HEK293 (cell line): Measurements from ENCODE around the gene ADIPOR2.

Experiments
- CTCF ChIA-PET: fragments of 350-600 bp; formaldehyde crosslinking; extraction: SDS; loops from one replicate; lab custom pipeline; 2021; ENCODE audit warnings: antibody characterized with exemption; lab: Yijun Ruan, JAX
- POLR2A ChIA-PET: fragments of 300-600 bp; formaldehyde crosslinking; extraction: SDS; loops from one replicate; lab custom pipeline; 2020; ENCODE audit warnings: antibody characterized with exemption, inconsistent platforms; lab: Yijun Ruan, JAX
- H3K27ac ChIP-seq: fragments of 200-500 bp; sonication (Bioruptor generic); 2 replicates; pipeline ENCODE4 v1.5.1; 2014; ENCODE audit warnings: low read depth, low read length, control low read depth, inconsistent platforms; ENCODE audit errors: extremely low read depth
- H3K36me3 ChIP-seq, 2 experiments: fragments of 200-500 bp in 1 of 2; sonication (Bioruptor generic) in 1 of 2; 1 replicate in 1 of 2; 2 replicates in 1 of 2; pipeline ENCODE4 v1.5.1; 2014 to 2017; ENCODE audit warnings: inconsistent platforms in 2 of 2, low read length in 2 of 2; ENCODE audit not compliant: control insufficient read depth in 2 of 2, insufficient read depth in 1 of 2
- H3K4me1 ChIP-seq: fragments of 200-500 bp; sonication (Bioruptor generic); 2 replicates; pipeline ENCODE4 v1.5.1; 2014; ENCODE audit warnings: mild to moderate bottlenecking, low read length, inconsistent platforms; ENCODE audit not compliant: control insufficient read depth, insufficient read depth
- H3K4me3 ChIP-seq: 2 replicates; pipeline ENCODE4 v1.5.1; 2011; ENCODE audit warnings: low read depth, mild to moderate bottlenecking, control low read depth, low read length, moderate library complexity
- H3K9me3 ChIP-seq: fragments of 200-500 bp; sonication (Bioruptor generic); 2 replicates; pipeline ENCODE4 v1.5.1; 2014; ENCODE audit warnings: low read depth, low read length, inconsistent platforms; ENCODE audit not compliant: control insufficient read depth, insufficient read depth
- GLI4 ChIP-seq: fragments of 450-650 bp; formaldehyde crosslinking; IDR thresholded peaks from 2 replicates; pipeline ENCODE4 v1.5.1; 2016; ENCODE audit warnings: missing biosample characterization, missing genetic modification characterization
- GLIS2 ChIP-seq: fragments of 450-650 bp; formaldehyde crosslinking; IDR thresholded peaks from 2 replicates; pipeline ENCODE4 v1.5.1; 2016; ENCODE audit warnings: missing biosample characterization, missing genetic modification characterization
- HOXA7 ChIP-seq: sonication (generic); formaldehyde crosslinking; IDR thresholded peaks from 2 replicates; pipeline ENCODE4 v1.8.1; 2022; ENCODE audit warnings: missing genetic modification reagents, borderline replicate concordance
- IKZF3 ChIP-seq: fragments of 450-650 bp; IDR thresholded peaks from 2 replicates; pipeline ENCODE4 v1.5.0; 2018; ENCODE audit warnings: missing biosample characterization, mild to moderate bottlenecking, missing genetic modification characterization, moderate library complexity
- KLF10 ChIP-seq: fragments of 450-650 bp; IDR thresholded peaks from 2 replicates; pipeline ENCODE4 v1.5.1; 2018; ENCODE audit warnings: missing biosample characterization, mild to moderate bottlenecking, missing genetic modification characterization
- KLF7 ChIP-seq: fragments of 450-650 bp; formaldehyde crosslinking; IDR thresholded peaks from 2 replicates; pipeline ENCODE4 v1.5.1; 2016; ENCODE audit warnings: missing biosample characterization, missing genetic modification characterization, borderline replicate concordance
- SP2 ChIP-seq: fragments of 450-650 bp; formaldehyde crosslinking; IDR thresholded peaks from 2 replicates; pipeline ENCODE4 v1.5.1; 2016; ENCODE audit warnings: missing biosample characterization, missing genetic modification characterization
- SP3 ChIP-seq: fragments of 450-650 bp; formaldehyde crosslinking; IDR thresholded peaks from 2 replicates; pipeline ENCODE4 v1.5.1; 2016; ENCODE audit warnings: missing biosample characterization, missing genetic modification characterization
- SP7 ChIP-seq: fragments of 450-650 bp; formaldehyde crosslinking; IDR thresholded peaks from 2 replicates; pipeline ENCODE4 v1.5.1; 2016; ENCODE audit warnings: missing biosample characterization, missing genetic modification characterization
- ZBTB17 ChIP-seq: fragments of 450-650 bp; formaldehyde crosslinking; IDR thresholded peaks from 2 replicates; pipeline ENCODE4 v1.5.1; 2016; ENCODE audit warnings: missing biosample characterization, missing genetic modification characterization
- ZFHX2 ChIP-seq: fragments of 450-650 bp; formaldehyde crosslinking; conservative IDR thresholded peaks from 2 replicates; pipeline ENCODE4 v1.5.1; 2016; ENCODE audit warnings: missing biosample characterization, missing genetic modification characterization
- ZFP37 ChIP-seq: fragments of 450-650 bp; formaldehyde crosslinking; IDR thresholded peaks from 2 replicates; pipeline ENCODE4 v1.5.1; 2016; ENCODE audit warnings: missing biosample characterization, missing genetic modification characterization
- ZNF24 ChIP-seq: fragments of 450-650 bp; formaldehyde crosslinking; IDR thresholded peaks from 2 replicates; pipeline ENCODE4 v1.5.1; 2016; ENCODE audit warnings: missing biosample characterization, missing genetic modification characterization
- ZNF311 ChIP-seq: fragments of 450-650 bp; formaldehyde crosslinking; IDR thresholded peaks from 2 replicates; pipeline ENCODE4 v1.5.1; 2017; ENCODE audit warnings: missing biosample characterization, missing genetic modification characterization, borderline replicate concordance
- ZNF324 ChIP-seq: fragments of 450-650 bp; formaldehyde crosslinking; IDR thresholded peaks from 2 replicates; pipeline ENCODE4 v1.5.1; 2016; ENCODE audit warnings: missing biosample characterization, missing genetic modification characterization
- ZNF501 ChIP-seq: fragments of 450-650 bp; formaldehyde crosslinking; IDR thresholded peaks from 2 replicates; pipeline ENCODE4 v1.5.1; 2016; ENCODE audit warnings: missing biosample characterization, missing genetic modification characterization
- ZNF548 ChIP-seq: fragments of 450-650 bp; formaldehyde crosslinking; IDR thresholded peaks from 2 replicates; pipeline ENCODE4 v1.5.1; 2016; ENCODE audit warnings: missing biosample characterization, missing genetic modification characterization
- ZNF561 ChIP-seq: fragments of 450-650 bp; IDR thresholded peaks from 2 replicates; pipeline ENCODE4 v1.5.1; 2018; ENCODE audit warnings: missing biosample characterization, missing genetic modification characterization, borderline replicate concordance
- ZNF76 ChIP-seq: fragments of 450-650 bp; formaldehyde crosslinking; IDR thresholded peaks from 2 replicates; pipeline ENCODE4; 2016; ENCODE audit warnings: low read depth, missing biosample characterization, missing genetic modification characterization, borderline replicate concordance
- ZNF837 ChIP-seq: fragments of 450-650 bp; formaldehyde crosslinking; IDR thresholded peaks from 2 replicates; pipeline ENCODE4 v1.5.1; 2016; ENCODE audit warnings: missing biosample characterization, missing genetic modification characterization
- ZSCAN30 ChIP-seq: fragments of 450-650 bp; IDR thresholded peaks from 2 replicates; pipeline ENCODE4 v1.5.1; 2018; ENCODE audit warnings: missing biosample characterization, mild to moderate bottlenecking, missing genetic modification characterization, moderate library complexity
- ZXDB ChIP-seq: fragments of 450-650 bp; formaldehyde crosslinking; IDR thresholded peaks from 2 replicates; pipeline ENCODE4 v1.5.1; 2016; ENCODE audit warnings: missing biosample characterization, missing genetic modification characterization
- TF ChIP-seq, protein P1 (sequence below): fragments of 450-650 bp; formaldehyde crosslinking; IDR thresholded peaks from 2 replicates; pipeline ENCODE4 v1.5.1; 2016; ENCODE audit warnings: missing biosample characterization, missing genetic modification characterization
- TF ChIP-seq, protein P2 (sequence below): fragments of 450-650 bp; formaldehyde crosslinking; IDR thresholded peaks from 2 replicates; pipeline ENCODE4 v1.5.1; 2016; ENCODE audit warnings: missing biosample characterization, missing genetic modification characterization
- TF ChIP-seq, protein P3 (sequence below): fragments of 450-650 bp; formaldehyde crosslinking; IDR thresholded peaks from 2 replicates; pipeline ENCODE4 v1.5.1; 2016; ENCODE audit warnings: missing biosample characterization, missing genetic modification characterization
- TF ChIP-seq, protein P4 (sequence below): fragments of 450-650 bp; formaldehyde crosslinking; IDR thresholded peaks from 2 replicates; pipeline ENCODE4 v1.5.1; 2016; ENCODE audit warnings: missing biosample characterization, missing genetic modification characterization
- TF ChIP-seq, protein P5 (sequence below): fragments of 450-650 bp; formaldehyde crosslinking; IDR thresholded peaks from 2 replicates; pipeline ENCODE4 v1.5.1; 2016; ENCODE audit warnings: missing biosample characterization, missing genetic modification characterization

The ADIPOR2 gene, protein sequence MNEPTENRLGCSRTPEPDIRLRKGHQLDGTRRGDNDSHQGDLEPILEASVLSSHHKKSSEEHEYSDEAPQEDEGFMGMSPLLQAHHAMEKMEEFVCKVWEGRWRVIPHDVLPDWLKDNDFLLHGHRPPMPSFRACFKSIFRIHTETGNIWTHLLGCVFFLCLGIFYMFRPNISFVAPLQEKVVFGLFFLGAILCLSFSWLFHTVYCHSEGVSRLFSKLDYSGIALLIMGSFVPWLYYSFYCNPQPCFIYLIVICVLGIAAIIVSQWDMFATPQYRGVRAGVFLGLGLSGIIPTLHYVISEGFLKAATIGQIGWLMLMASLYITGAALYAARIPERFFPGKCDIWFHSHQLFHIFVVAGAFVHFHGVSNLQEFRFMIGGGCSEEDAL

DNA sequence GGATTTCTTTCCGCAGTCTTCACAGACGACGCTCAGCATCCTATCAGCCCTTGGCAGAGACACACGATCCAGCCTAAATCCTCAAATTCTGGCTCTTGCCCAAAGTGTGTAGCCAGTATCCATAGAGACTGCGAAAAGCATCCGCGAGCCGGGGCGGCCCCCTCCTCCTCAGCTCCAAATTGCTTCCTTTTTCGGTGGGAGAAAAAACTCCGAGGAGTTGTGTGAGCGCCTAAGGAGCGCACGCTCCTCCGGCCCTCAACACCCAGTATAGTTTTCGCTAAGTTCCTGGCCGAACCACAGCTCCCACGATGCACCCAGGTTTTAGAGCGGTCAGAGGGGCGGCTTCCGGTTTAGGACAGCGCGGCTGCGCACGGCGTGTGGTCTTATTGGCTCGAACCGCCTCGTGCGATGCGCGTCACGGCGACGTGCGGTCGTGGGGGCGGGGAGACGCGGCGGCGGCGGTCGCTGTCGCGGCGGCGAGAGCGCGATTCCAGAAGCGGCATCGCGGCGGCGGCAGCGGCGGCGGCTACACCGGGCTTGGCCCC is at the start of gene ADIPOR2:
TSS of gene ADIPOR2 (plus strand) at position 493 of the 545 bp plus-strand sequence. CDS start 63,274 bp downstream, outside the sequence.
- Histone ChIP-seq H3K36me3 (peaks cover 0 to 5% of the 10 kb centered on the region in 2 experiments; a peak in 2 of 3 replicates), H3K27ac (peak within 1 kb of the TSS; percentile 94), H3K4me1 (peaks cover 11% of the 10 kb centered on the region), H3K4me3 (peak within 1 kb of the TSS; percentile 71), H3K9me3 (no peaks in the 10 kb centered on the region)
- ChIA-PET CTCF (interaction anchor here (0.6 to 1.3 kb wide), 4 partner anchors 19 to 670 kb away, joined by 4 to 5 read pairs (median 4); no protein-coding TSS in a partner anchor), POLR2A (interaction anchor here (0.9 to 2.7 kb wide), 13 partner anchors 10 to 344 kb away, joined by 3 to 20 read pairs (median 4); no protein-coding TSS in a partner anchor)
- TF ChIP-seq, protein P1, sequence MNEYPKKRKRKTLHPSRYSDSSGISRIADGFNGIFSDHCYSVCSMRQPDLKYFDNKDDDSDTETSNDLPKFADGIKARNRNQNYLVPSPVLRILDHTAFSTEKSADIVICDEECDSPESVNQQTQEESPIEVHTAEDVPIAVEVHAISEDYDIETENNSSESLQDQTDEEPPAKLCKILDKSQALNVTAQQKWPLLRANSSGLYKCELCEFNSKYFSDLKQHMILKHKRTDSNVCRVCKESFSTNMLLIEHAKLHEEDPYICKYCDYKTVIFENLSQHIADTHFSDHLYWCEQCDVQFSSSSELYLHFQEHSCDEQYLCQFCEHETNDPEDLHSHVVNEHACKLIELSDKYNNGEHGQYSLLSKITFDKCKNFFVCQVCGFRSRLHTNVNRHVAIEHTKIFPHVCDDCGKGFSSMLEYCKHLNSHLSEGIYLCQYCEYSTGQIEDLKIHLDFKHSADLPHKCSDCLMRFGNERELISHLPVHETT (tag by site-specific recombination), result 0 out of 2 replicates have a peak, but pooled peaks have one; percentile 39
- TF ChIP-seq ZBTB17 (tag by site-specific recombination) (peak; percentile 84), ZNF548 (tag by site-specific recombination) (no peak), IKZF3 (tag by site-specific recombination) (peak; percentile 82), ZNF561 (tag by site-specific recombination) (peak; percentile 70), ZXDB (tag by site-specific recombination) (peak; percentile 43), ZFP37 (peak; percentile 73; the same call in 1 of the 2 replicates), HOXA7 (CRISPR knock-in tag) (no peak), ZNF76 (tag by site-specific recombination) (peak; percentile 79), SP7 (tag by site-specific recombination) (0 out of 2 replicates have a peak, but pooled peaks have one; percentile 8), ZNF501 (tag by site-specific recombination) (peak; percentile 22; the same call in 1 of the 2 replicates), KLF7 (no peak), SP3 (tag by site-specific recombination) (peak; percentile 82), SP2 (tag by site-specific recombination) (peak; percentile 94), KLF10 (tag by site-specific recombination) (peak; percentile 21), ZNF837 (tag by site-specific recombination) (no peak), ZNF311 (no peak), GLI4 (no peak), ZFHX2 (0 out of 2 replicates have a peak, but pooled peaks have one; percentile 34), ZSCAN30 (tag by site-specific recombination) (peak; percentile 41; the same call in 1 of the 2 replicates), ZNF24 (peak; percentile 43; the same call in 1 of the 2 replicates), ZNF324 (peak; percentile 49; the same call in 1 of the 2 replicates), GLIS2 (0 out of 2 replicates have a peak, but pooled peaks have one; percentile 2)
- TF ChIP-seq, protein P2, sequence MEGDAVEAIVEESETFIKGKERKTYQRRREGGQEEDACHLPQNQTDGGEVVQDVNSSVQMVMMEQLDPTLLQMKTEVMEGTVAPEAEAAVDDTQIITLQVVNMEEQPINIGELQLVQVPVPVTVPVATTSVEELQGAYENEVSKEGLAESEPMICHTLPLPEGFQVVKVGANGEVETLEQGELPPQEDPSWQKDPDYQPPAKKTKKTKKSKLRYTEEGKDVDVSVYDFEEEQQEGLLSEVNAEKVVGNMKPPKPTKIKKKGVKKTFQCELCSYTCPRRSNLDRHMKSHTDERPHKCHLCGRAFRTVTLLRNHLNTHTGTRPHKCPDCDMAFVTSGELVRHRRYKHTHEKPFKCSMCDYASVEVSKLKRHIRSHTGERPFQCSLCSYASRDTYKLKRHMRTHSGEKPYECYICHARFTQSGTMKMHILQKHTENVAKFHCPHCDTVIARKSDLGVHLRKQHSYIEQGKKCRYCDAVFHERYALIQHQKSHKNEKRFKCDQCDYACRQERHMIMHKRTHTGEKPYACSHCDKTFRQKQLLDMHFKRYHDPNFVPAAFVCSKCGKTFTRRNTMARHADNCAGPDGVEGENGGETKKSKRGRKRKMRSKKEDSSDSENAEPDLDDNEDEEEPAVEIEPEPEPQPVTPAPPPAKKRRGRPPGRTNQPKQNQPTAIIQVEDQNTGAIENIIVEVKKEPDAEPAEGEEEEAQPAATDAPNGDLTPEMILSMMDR (tag by site-specific recombination), result no peak
- TF ChIP-seq, protein P3, sequence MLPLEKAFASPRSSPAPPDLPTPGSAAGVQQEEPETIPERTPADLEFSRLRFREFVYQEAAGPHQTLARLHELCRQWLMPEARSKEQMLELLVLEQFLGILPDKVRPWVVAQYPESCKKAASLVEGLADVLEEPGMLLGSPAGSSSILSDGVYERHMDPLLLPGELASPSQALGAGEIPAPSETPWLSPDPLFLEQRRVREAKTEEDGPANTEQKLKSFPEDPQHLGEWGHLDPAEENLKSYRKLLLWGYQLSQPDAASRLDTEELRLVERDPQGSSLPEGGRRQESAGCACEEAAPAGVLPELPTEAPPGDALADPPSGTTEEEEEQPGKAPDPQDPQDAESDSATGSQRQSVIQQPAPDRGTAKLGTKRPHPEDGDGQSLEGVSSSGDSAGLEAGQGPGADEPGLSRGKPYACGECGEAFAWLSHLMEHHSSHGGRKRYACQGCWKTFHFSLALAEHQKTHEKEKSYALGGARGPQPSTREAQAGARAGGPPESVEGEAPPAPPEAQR (tag by site-specific recombination), result no peak
- TF ChIP-seq, protein P4, sequence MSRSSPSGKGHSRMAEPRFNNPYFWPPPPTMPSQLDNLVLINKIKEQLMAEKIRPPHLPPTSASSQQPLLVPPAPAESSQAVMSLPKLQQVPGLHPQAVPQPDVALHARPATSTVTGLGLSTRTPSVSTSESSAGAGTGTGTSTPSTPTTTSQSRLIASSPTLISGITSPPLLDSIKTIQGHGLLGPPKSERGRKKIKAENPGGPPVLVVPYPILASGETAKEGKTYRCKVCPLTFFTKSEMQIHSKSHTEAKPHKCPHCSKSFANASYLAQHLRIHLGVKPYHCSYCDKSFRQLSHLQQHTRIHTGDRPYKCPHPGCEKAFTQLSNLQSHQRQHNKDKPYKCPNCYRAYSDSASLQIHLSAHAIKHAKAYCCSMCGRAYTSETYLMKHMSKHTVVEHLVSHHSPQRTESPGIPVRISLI (tag by site-specific recombination), result peak; percentile 85
- TF ChIP-seq, protein P5, sequence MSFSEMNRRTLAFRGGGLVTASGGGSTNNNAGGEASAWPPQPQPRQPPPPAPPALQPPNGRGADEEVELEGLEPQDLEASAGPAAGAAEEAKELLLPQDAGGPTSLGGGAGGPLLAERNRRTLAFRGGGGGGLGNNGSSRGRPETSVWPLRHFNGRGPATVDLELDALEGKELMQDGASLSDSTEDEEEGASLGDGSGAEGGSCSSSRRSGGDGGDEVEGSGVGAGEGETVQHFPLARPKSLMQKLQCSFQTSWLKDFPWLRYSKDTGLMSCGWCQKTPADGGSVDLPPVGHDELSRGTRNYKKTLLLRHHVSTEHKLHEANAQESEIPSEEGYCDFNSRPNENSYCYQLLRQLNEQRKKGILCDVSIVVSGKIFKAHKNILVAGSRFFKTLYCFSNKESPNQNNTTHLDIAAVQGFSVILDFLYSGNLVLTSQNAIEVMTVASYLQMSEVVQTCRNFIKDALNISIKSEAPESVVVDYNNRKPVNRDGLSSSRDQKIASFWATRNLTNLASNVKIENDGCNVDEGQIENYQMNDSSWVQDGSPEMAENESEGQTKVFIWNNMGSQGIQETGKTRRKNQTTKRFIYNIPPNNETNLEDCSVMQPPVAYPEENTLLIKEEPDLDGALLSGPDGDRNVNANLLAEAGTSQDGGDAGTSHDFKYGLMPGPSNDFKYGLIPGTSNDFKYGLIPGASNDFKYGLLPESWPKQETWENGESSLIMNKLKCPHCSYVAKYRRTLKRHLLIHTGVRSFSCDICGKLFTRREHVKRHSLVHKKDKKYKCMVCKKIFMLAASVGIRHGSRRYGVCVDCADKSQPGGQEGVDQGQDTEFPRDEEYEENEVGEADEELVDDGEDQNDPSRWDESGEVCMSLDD (tag by site-specific recombination), result peak; percentile 40
